Measurements from ENCODE around the gene METTL13. TPM values are rescaled to one million over a fixed set of nuclear protein-coding genes. Genes with fewer than 3 reads are reported as not detected.

The METTL13 gene
- total RNA-seq, 1 donor from 2014 or later = 56.5 TPM

GRCh38 chr1:171811672-171812071 is 30.2 kb downstream of the METTL13 start:
- DNase-seq (ENCODE audit: low spot score) = no peak
- H3K27ac Mint-ChIP-seq = no peak overlapping the region
- H3K4me1 Mint-ChIP-seq (ENCODE audit: low read depth) = peaks cover 9% of the 10 kb centered on the region
- H3K9me3 Mint-ChIP-seq = no peaks in the 10 kb centered on the region
- intact Hi-C loops (cut with micrococcal nuclease) = loop anchor here (10.0 kb wide), 1 partner anchor 463 kb away; no protein-coding TSS in a partner anchor
- H3K4me3 Mint-ChIP-seq = no peak overlapping the region
- no peaks in the 10 kb centered on the region for H3K36me3 Mint-ChIP-seq (ENCODE audit: low read depth)
- no peaks in the 10 kb centered on the region for H3K27me3 Mint-ChIP-seq (ENCODE audit: insufficient read depth)

GRCh38 chr1:171814692-171815091 is 33.2 kb downstream of the METTL13 start:
- Mint-ChIP-seq H3K36me3 (ENCODE audit: low read depth) (no peaks in the 10 kb centered on the region), H3K4me3 (no peak overlapping the region), H3K27ac (no peak overlapping the region), H3K9me3 (no peaks in the 10 kb centered on the region), H3K27me3 (ENCODE audit: insufficient read depth) (no peaks in the 10 kb centered on the region), H3K4me1 (ENCODE audit: low read depth) (peaks cover 29% of the 10 kb centered on the region)
- no peak for DNase-seq (ENCODE audit: low spot score)
- intact Hi-C loops (cut with micrococcal nuclease) = loop anchor here (5.0 to 10.0 kb wide), 3 partner anchors 68 to 523 kb away; no protein-coding TSS in a partner anchor

GRCh38 chr1:171816300-171816901 is 34.9 kb downstream of the METTL13 start:
- no peaks in the 10 kb centered on the region for H3K36me3 Mint-ChIP-seq (ENCODE audit: low read depth)
- intact Hi-C loops (cut with micrococcal nuclease) = loop anchor here (2.0 to 10.0 kb wide), 4 partner anchors 66 to 521 kb away; partner anchors contain the start of gene VAMP4
- no peaks in the 10 kb centered on the region for H3K9me3 Mint-ChIP-seq
- no peak overlapping the region for H3K27ac Mint-ChIP-seq
- no peak for DNase-seq (ENCODE audit: low spot score)
- no peak overlapping the region for H3K4me3 Mint-ChIP-seq
- peaks cover 31% of the 10 kb centered on the region for H3K4me1 Mint-ChIP-seq (ENCODE audit: low read depth)
- no peaks in the 10 kb centered on the region for H3K27me3 Mint-ChIP-seq (ENCODE audit: insufficient read depth)

GRCh38 chr1:171817511-171818265 is 36.2 kb downstream of the METTL13 start:
- DNase-seq (ENCODE audit: low spot score) = peak; percentile 31
- no peaks in the 10 kb centered on the region for H3K9me3 Mint-ChIP-seq
- peak overlapping the region; percentile 90 for H3K27ac Mint-ChIP-seq
- no peaks in the 10 kb centered on the region for H3K36me3 Mint-ChIP-seq (ENCODE audit: low read depth)
- H3K27me3 Mint-ChIP-seq (ENCODE audit: insufficient read depth) = no peaks in the 10 kb centered on the region
- intact Hi-C loops (cut with micrococcal nuclease) = loop anchor here (1.0 to 10.0 kb wide), 6 partner anchors 24 to 520 kb away; partner anchors contain the start of genes DNM3, METTL13 and VAMP4
- peaks cover 31% of the 10 kb centered on the region for H3K4me1 Mint-ChIP-seq (ENCODE audit: low read depth)
- peak overlapping the region; percentile 61 for H3K4me3 Mint-ChIP-seq

GRCh38 chr1:171819946-171820345 is 38.5 kb downstream of the METTL13 start:
- H3K27ac Mint-ChIP-seq = no peak overlapping the region
- no peak overlapping the region for H3K4me3 Mint-ChIP-seq
- intact Hi-C loops (cut with micrococcal nuclease) = loop anchor here (5.0 to 10.0 kb wide), 3 partner anchors 62 to 517 kb away; no protein-coding TSS in a partner anchor
- H3K4me1 Mint-ChIP-seq (ENCODE audit: low read depth) = peaks cover 25% of the 10 kb centered on the region
- no peak for DNase-seq (ENCODE audit: low spot score)
- H3K27me3 Mint-ChIP-seq (ENCODE audit: insufficient read depth) = no peaks in the 10 kb centered on the region
- peaks cover 3% of the 10 kb centered on the region for H3K9me3 Mint-ChIP-seq
- no peaks in the 10 kb centered on the region for H3K36me3 Mint-ChIP-seq (ENCODE audit: low read depth)

GRCh38 chr1:171826973-171827372 is 45.5 kb downstream of the METTL13 start:
- H3K4me1 Mint-ChIP-seq (ENCODE audit: low read depth) = no peaks in the 10 kb centered on the region

GRCh38 chr1:171828794-171829193 is 47.3 kb downstream of the METTL13 start:
- Mint-ChIP-seq H3K36me3 (ENCODE audit: low read depth) (peaks cover 5% of the 10 kb centered on the region), H3K4me1 (ENCODE audit: low read depth) (no peaks in the 10 kb centered on the region), H3K4me3 (no peak overlapping the region), H3K9me3 (peaks cover 36% of the 10 kb centered on the region), H3K27me3 (ENCODE audit: insufficient read depth) (peaks cover 2% of the 10 kb centered on the region), H3K27ac (no peak overlapping the region)
- DNase-seq (ENCODE audit: low spot score) = no peak
- intact Hi-C loops (cut with micrococcal nuclease) = no loop called here

More at GRCh38 chr1:171826973-171827372, 45.5 kb downstream of the METTL13 start:
- Mint-ChIP-seq H3K27me3 (ENCODE audit: insufficient read depth) (no peaks in the 10 kb centered on the region), H3K36me3 (ENCODE audit: low read depth) (peaks cover 5% of the 10 kb centered on the region), H3K4me3 (no peak overlapping the region), H3K27ac (no peak overlapping the region), H3K9me3 (peaks cover 36% of the 10 kb centered on the region)
- intact Hi-C loops (cut with micrococcal nuclease) = no loop called here
- no peak for DNase-seq (ENCODE audit: low spot score)

- Mint-ChIP-seq H3K36me3 (ENCODE audit: low read depth) (no peaks in the 10 kb centered on the region), H3K9me3 (peaks cover 6% of the 10 kb centered on the region), H3K4me3 (no peak overlapping the region), H3K27me3 (ENCODE audit: insufficient read depth) (peaks cover 2% of the 10 kb centered on the region), H3K4me1 (ENCODE audit: low read depth) (no peaks in the 10 kb centered on the region), H3K27ac (no peak overlapping the region)
- DNase-seq (ENCODE audit: low spot score) = no peak
- intact Hi-C loops (cut with micrococcal nuclease) = no loop called here
Observed at GRCh38 chr1:171833091-171833825, 51.8 kb downstream of the METTL13 start.

- intact Hi-C loops (cut with micrococcal nuclease) = no loop called here
- Mint-ChIP-seq H3K36me3 (ENCODE audit: low read depth) (no peaks in the 10 kb centered on the region), H3K9me3 (no peaks in the 10 kb centered on the region), H3K27me3 (ENCODE audit: insufficient read depth) (peaks cover 2% of the 10 kb centered on the region), H3K4me3 (no peak overlapping the region), H3K4me1 (ENCODE audit: low read depth) (no peaks in the 10 kb centered on the region), H3K27ac (no peak overlapping the region)
- DNase-seq (ENCODE audit: low spot score) = no peak
Observed at GRCh38 chr1:171834821-171835220, 53.4 kb downstream of the METTL13 start.

GRCh38 chr1:171835891-171836290 is 54.4 kb downstream of the METTL13 start:
- Mint-ChIP-seq H3K36me3 (ENCODE audit: low read depth) (no peaks in the 10 kb centered on the region), H3K4me1 (ENCODE audit: low read depth) (peaks cover 6% of the 10 kb centered on the region), H3K27ac (no peak overlapping the region), H3K9me3 (no peaks in the 10 kb centered on the region), H3K27me3 (ENCODE audit: insufficient read depth) (peaks cover 10% of the 10 kb centered on the region), H3K4me3 (no peak overlapping the region)
- intact Hi-C loops (cut with micrococcal nuclease) = no loop called here
- no peak for DNase-seq (ENCODE audit: low spot score)

GRCh38 chr1:171841050-171841910 is 59.8 kb downstream of the METTL13 start, which contains the start of gene DNM3:
TSS of gene DNM3 (plus strand) at chr1:171841498. CDS start at chr1:171841657, 159 bp downstream.
- Mint-ChIP-seq H3K9me3 (no peaks in the 10 kb centered on the region), H3K4me3 (peak within 1 kb of the TSS; percentile 87), H3K27me3 (ENCODE audit: insufficient read depth) (peaks cover 37% of the 10 kb centered on the region), H3K36me3 (ENCODE audit: low read depth) (no peaks in the 10 kb centered on the region), H3K27ac (peak within 1 kb of the TSS; percentile 72), H3K4me1 (ENCODE audit: low read depth) (peaks cover 18% of the 10 kb centered on the region)
- peak; percentile 81 for DNase-seq (ENCODE audit: low spot score)
- intact Hi-C loops (cut with micrococcal nuclease) = loop anchor here (1.0 to 5.0 kb wide), 6 partner anchors 24 to 184 kb away; partner anchors contain the start of genes METTL13 and VAMP4
